H1 (cell line): ENCODE measurements around the gene IFT27. TPM values are rescaled to one million over a fixed set of nuclear protein-coding genes. Genes with fewer than 3 reads are reported as not detected.

Source experiments
- CTCF ChIA-PET: fragments of 300-600 bp; sonication (Branson Sonifier 250); formaldehyde crosslinking; loops from one replicate; lab custom pipeline; 2021; ENCODE audit not compliant: partially characterized antibody; lab: Charles Lee
- POLR2A ChIA-PET: fragments of 300-600 bp; sonication (Branson Sonifier 250); formaldehyde crosslinking; loops from one replicate; lab custom pipeline; 2021; ENCODE audit warnings: inconsistent platforms; ENCODE audit not compliant: partially characterized antibody; lab: Charles Lee
- DNase-seq, 2 experiments: peaks; one replicate each; pipeline versions ENCODE4 v3.0.0 to v3.0.0-alpha.2; 2010 to 2022; ENCODE audit warnings: low spot score in 2 of 2, low read depth in 1 of 2, mixed read lengths in 1 of 2
- FAIRE-seq: peaks from 2 replicates; lab custom pipeline; 2011; peaks lifted over from hg19 to GRCh38; lab: Jason Lieb, UNC
- H2AFZ ChIP-seq: 2 replicates; pipeline ENCODE4 v1.8.1; 2012; ENCODE audit warnings: low read length, inconsistent platforms
- H2AK5ac ChIP-seq: 2 replicates; pipeline ENCODE4 v1.6.1; 2013; ENCODE audit warnings: low read depth, low read length
- H2BK120ac ChIP-seq: replicated peaks from 2 replicates; pipeline ENCODE3; 2013; ENCODE audit warnings: low read depth, low read length, inconsistent platforms
- H2BK12ac ChIP-seq: 2 replicates; pipeline ENCODE4 v1.6.1; 2013; ENCODE audit warnings: low read depth, low read length
- H2BK15ac ChIP-seq: 2 replicates; pipeline ENCODE4 v1.6.1; 2013; ENCODE audit warnings: low read length
- H2BK20ac ChIP-seq: 2 replicates; pipeline ENCODE4 v1.6.1; 2013; ENCODE audit warnings: low read length
- H2BK5ac ChIP-seq: 2 replicates; pipeline ENCODE4 v1.6.1; 2013; ENCODE audit warnings: low read depth, low read length
- H3K14ac ChIP-seq: 2 replicates; pipeline ENCODE4 v1.6.1; 2013; ENCODE audit warnings: inconsistent platforms; ENCODE audit not compliant: insufficient read length
- H3K18ac ChIP-seq: 2 replicates; pipeline ENCODE4 v1.6.1; 2013; ENCODE audit warnings: low read length; ENCODE audit errors: extremely low read depth
- H3K23ac ChIP-seq: 2 replicates; pipeline ENCODE4 v1.6.1; 2013; ENCODE audit warnings: inconsistent platforms; ENCODE audit not compliant: insufficient read length
- H3K23me2 ChIP-seq: 2 replicates; pipeline ENCODE4 v1.6.1; 2013; ENCODE audit warnings: low read depth, low read length
- H3K27ac ChIP-seq: 2 replicates; pipeline ENCODE4 v1.6.1; 2011; ENCODE audit warnings: low read depth, low read length, inconsistent platforms
- H3K27me3 ChIP-seq, 4 experiments: replicated peaks in 1 of 4; 1 replicate in 1 of 4; 2 replicates in 3 of 4; pipeline versions ENCODE4 v1.6.1 to v1.8.1; 2011 to 2013; ENCODE audit warnings: low read length in 3 of 4, mild to moderate bottlenecking in 3 of 4, inconsistent platforms in 2 of 4, mixed read lengths in 2 of 4, moderate library complexity in 1 of 4; ENCODE audit not compliant: control insufficient read depth in 3 of 4, insufficient read depth in 3 of 4; ENCODE audit errors: extremely low read depth in 1 of 4
- H3K36me3 ChIP-seq, 4 experiments: 2 replicates each; pipeline versions ENCODE4 v1.6.1 to v1.8.1; 2011 to 2013; ENCODE audit warnings: mild to moderate bottlenecking in 4 of 4, low read length in 3 of 4, moderate library complexity in 2 of 4, control low read depth in 1 of 4, inconsistent platforms in 1 of 4; ENCODE audit not compliant: insufficient read depth in 4 of 4, control insufficient read depth in 2 of 4
- H3K4ac ChIP-seq: replicated peaks from 2 replicates; pipeline ENCODE3; 2013; ENCODE audit warnings: low read length, low read depth, mixed read lengths, inconsistent platforms; ENCODE audit not compliant: insufficient read length
- H3K4me1 ChIP-seq, 4 experiments: replicated peaks in 1 of 4; 1 replicate in 1 of 4; 2 replicates in 3 of 4; pipeline versions ENCODE4 v1.6.1 to v1.8.1; 2011 to 2013; ENCODE audit warnings: low read length in 3 of 4, inconsistent platforms in 2 of 4, mixed read lengths in 1 of 4; ENCODE audit not compliant: insufficient read depth in 4 of 4, control insufficient read depth in 3 of 4
- H3K4me2 ChIP-seq, 2 experiments: 2 replicates each; pipeline versions ENCODE4 v1.6.1 to v1.8.1; 2011 to 2013; ENCODE audit warnings: low read depth in 2 of 2, low read length in 2 of 2, control low read depth in 1 of 2, inconsistent platforms in 1 of 2, mild to moderate bottlenecking in 1 of 2; ENCODE audit not compliant: insufficient read depth in 1 of 2
- H3K4me3 ChIP-seq, 4 experiments: fragments of 200-600, 300-600 bp in 1 of 4; sonication (generic), shearing (Covaris generic), sonication (Bioruptor Twin) in 1 of 4; 2 replicates each; pipeline versions ENCODE4 v1.5.1 to v1.8.1; 2011 to 2016; ENCODE audit warnings: low read length in 4 of 4, low read depth in 3 of 4, control low read depth in 2 of 4, inconsistent platforms in 2 of 4, mild to moderate bottlenecking in 2 of 4, mixed read lengths in 1 of 4, moderate library complexity in 1 of 4; ENCODE audit not compliant: insufficient read depth in 2 of 4; ENCODE audit errors: extremely low read depth in 1 of 4
- H3K56ac ChIP-seq: replicated peaks from 2 replicates; pipeline ENCODE3; 2013; ENCODE audit warnings: low read depth, mild to moderate bottlenecking, mixed read lengths, low read length, inconsistent platforms; ENCODE audit not compliant: insufficient read length
- H3K79me1 ChIP-seq: 2 replicates; pipeline ENCODE4 v1.6.1; 2013; ENCODE audit warnings: low read depth, low read length, control low read depth
- H3K79me2 ChIP-seq, 2 experiments: 2 replicates each; pipeline versions ENCODE4 v1.6.1 to v1.8.1; 2012 to 2013; ENCODE audit warnings: low read length in 2 of 2, mild to moderate bottlenecking in 2 of 2, inconsistent platforms in 1 of 2; ENCODE audit not compliant: insufficient read depth in 2 of 2, control insufficient read depth in 1 of 2
- H3K9ac ChIP-seq, 4 experiments: replicated peaks in 1 of 4; 1 replicate in 1 of 4; 2 replicates in 3 of 4; pipeline versions ENCODE4 v1.6.1 to v1.8.1; 2011 to 2013; ENCODE audit warnings: low read depth in 3 of 4, low read length in 3 of 4, control low read depth in 2 of 4, mild to moderate bottlenecking in 2 of 4, moderate library complexity in 2 of 4, inconsistent platforms in 1 of 4; ENCODE audit errors: extremely low read depth in 1 of 4
- H3K9me3 ChIP-seq, 2 experiments: 2 replicates each; pipeline versions ENCODE4 v1.6.1 to v1.8.1; 2012 to 2013; ENCODE audit warnings: mild to moderate bottlenecking in 2 of 2, moderate library complexity in 2 of 2, control low read depth in 1 of 2, inconsistent platforms in 1 of 2, low read depth in 1 of 2, low read length in 1 of 2, mixed read lengths in 1 of 2; ENCODE audit not compliant: insufficient read depth in 2 of 2
- H4K20me1 ChIP-seq, 2 experiments: replicated peaks in 1 of 2; 2 replicates each; pipeline versions ENCODE3 to v1.8.1; 2011 to 2013; ENCODE audit warnings: inconsistent platforms in 2 of 2, low read length in 2 of 2, mild to moderate bottlenecking in 1 of 2; ENCODE audit not compliant: insufficient read depth in 2 of 2, control insufficient read depth in 1 of 2
- H4K5ac ChIP-seq: 2 replicates; pipeline ENCODE4 v1.6.1; 2013; ENCODE audit warnings: low read length, low read depth, mixed read lengths, inconsistent platforms; ENCODE audit not compliant: insufficient read length
- H4K8ac ChIP-seq: 2 replicates; pipeline ENCODE4 v1.8.0; 2013; ENCODE audit warnings: mild to moderate bottlenecking, moderate library complexity, low read length, inconsistent platforms; ENCODE audit not compliant: insufficient read depth; ENCODE audit errors: extremely low read depth
- H4K91ac ChIP-seq: replicated peaks from 2 replicates; pipeline ENCODE3; 2013; ENCODE audit warnings: low read length, mixed read lengths, inconsistent platforms; ENCODE audit not compliant: insufficient read length
- WGBS, 2 experiments: shearing (Covaris generic) in 1 of 2; methylation state at CpG; one replicate each; pipeline versions ENCODE4 v1.1.6 to v1.1.7; 2013 to 2015; ENCODE audit warnings: low lambda C conversion rate in 2 of 2, mixed read lengths in 2 of 2, inconsistent platforms in 1 of 2, low coverage in 1 of 2, missing lambda C conversion rate in 1 of 2; ENCODE audit not compliant: insufficient replicate concordance in 2 of 2, insufficient coverage in 1 of 2, insufficient read length in 1 of 2; ENCODE audit errors: extremely low coverage in 1 of 2, missing lambda C conversion rate in 1 of 2; 5-methylcytosine and 5-hydroxymethylcytosine counted together
- polyA plus RNA-seq, 7 experiments: library from polyadenylated mRNA; depleted of rRNA in 3 of 7; stranded (reverse) in 5 of 7; unstranded in 2 of 7; fragments of >200 nt in 5 of 7; fragments of 200-250 nt in 2 of 7; gene quantifications; 1 replicate in 5 of 7; 2 replicates in 1 of 7; 4 replicates in 1 of 7; pipeline versions ENCODE4 v1.2.1 to v1.2.3, GENCODE V29; 2011 to 2013; ENCODE audit warnings: missing spikeins in 2 of 7, mixed read lengths in 2 of 7
- total RNA-seq: library from RNA; stranded (reverse); fragmentation: NEBNext Ultra II Directional; extraction: Animal tissue kit (Norgen Biotek cat#: 25700); gene quantifications from 2 replicates; pipeline ENCODE4 v1.2.1, GENCODE V29; 2021
- TF ChIP-seq, protein P1 (sequence below): IDR thresholded peaks from 2 replicates; pipeline ENCODE4 v1.6.1; 2012; ENCODE audit warnings: inconsistent platforms

Gene IFT27
- total and polyA plus RNA-seq, 2 of the 8 experiments (the other 6 are each of a cell fraction or from before 2014, with no cell fraction given) = 36.4 to 46.2 TPM

DNA sequence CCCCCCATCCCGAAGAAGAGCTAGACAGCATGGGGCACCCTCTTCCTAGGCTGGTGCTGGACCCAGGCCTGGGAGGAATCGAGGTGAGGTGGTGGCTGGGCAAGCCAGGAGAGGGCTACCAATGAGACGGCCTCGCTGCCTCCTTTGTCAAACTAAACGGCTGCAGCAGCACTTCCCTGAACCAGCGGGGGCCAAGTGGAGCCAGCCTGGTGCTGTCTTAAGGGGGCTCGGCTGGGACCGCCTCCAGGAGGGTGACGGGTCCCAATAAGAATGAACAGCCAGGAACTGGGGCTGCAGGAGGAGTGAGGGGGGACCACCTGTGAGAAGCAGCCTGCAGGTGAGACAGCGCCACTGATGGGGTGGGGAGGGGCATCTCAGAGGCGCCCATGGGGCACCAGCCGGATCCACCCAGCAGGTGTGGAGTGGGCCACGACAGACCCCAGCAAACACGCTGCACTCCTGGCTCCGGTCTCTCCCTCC lies 17.1 kb downstream of the IFT27 start:
- Histone ChIP-seq H4K5ac (no peak overlapping the region), H2BK15ac (no peak overlapping the region), H3K27ac (no peak overlapping the region), H2BK120ac (no peak overlapping the region), H4K20me1 (peaks cover 0 to 2% of the 10 kb centered on the region in 2 experiments), H3K18ac (no peak overlapping the region), H3K9ac (no peak overlapping the region), H2BK12ac (no peak overlapping the region), H3K56ac (no peak overlapping the region), H3K79me2 (no peaks in the 10 kb centered on the region), H3K23ac (no peak overlapping the region), H2AK5ac (no peak overlapping the region), H3K4me2 (no peak overlapping the region), H2BK5ac (no peak overlapping the region), H3K14ac (no peak overlapping the region), H3K4me3 (no peak overlapping the region), H2BK20ac (no peak overlapping the region), H4K8ac (no peak overlapping the region), H4K91ac (no peak overlapping the region), H3K4me1 (peaks cover 0 to 7% (median 0%) of the 10 kb centered on the region in 4 experiments; a peak in 2 of 7 replicates), H2AFZ (no peak overlapping the region), H3K9me3 (no peaks in the 10 kb centered on the region), H3K27me3 (no peaks in the 10 kb centered on the region), H3K36me3 (peaks cover 3 to 14% (median 11%) of the 10 kb centered on the region in 4 experiments; a peak in 5 of 8 replicates), H3K79me1 (no peaks in the 10 kb centered on the region), H3K23me2 (no peaks in the 10 kb centered on the region), H3K4ac (no peak overlapping the region)
- WGBS, 2 experiments = 91% methylated on average over 15 of the region's 15 CpGs; no CpG with 5 or more reads in 1 of the 2 experiments
- ChIA-PET CTCF (interaction anchor here (1.0 to 6.4 kb wide), 17 partner anchors 10 to 257 kb away, joined by 3 to 60 read pairs (median 5); no protein-coding TSS in a partner anchor), POLR2A (interaction anchor here (1.0 kb wide), 1 partner anchor 16 kb away, joined by 4 read pairs; no protein-coding TSS in a partner anchor)
- FAIRE-seq = no peak
- DNase-seq = no peak
- TF ChIP-seq, protein P1, sequence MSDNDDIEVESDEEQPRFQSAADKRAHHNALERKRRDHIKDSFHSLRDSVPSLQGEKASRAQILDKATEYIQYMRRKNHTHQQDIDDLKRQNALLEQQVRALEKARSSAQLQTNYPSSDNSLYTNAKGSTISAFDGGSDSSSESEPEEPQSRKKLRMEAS = no peak
